Measurements from ENCODE around the gene MACF1. TPM values are rescaled to one million over a fixed set of nuclear protein-coding genes. Genes with fewer than 3 reads are reported as not detected.
A peak's percentile ranks its signal among the peaks of the same experiment; 100 is the strongest.
"Not testable (repeated sequence)": the region's sequence is repeated elsewhere in the genome, so short reads cannot be mapped to it uniquely, and the experiment has no call there.

The MACF1 gene, protein sequence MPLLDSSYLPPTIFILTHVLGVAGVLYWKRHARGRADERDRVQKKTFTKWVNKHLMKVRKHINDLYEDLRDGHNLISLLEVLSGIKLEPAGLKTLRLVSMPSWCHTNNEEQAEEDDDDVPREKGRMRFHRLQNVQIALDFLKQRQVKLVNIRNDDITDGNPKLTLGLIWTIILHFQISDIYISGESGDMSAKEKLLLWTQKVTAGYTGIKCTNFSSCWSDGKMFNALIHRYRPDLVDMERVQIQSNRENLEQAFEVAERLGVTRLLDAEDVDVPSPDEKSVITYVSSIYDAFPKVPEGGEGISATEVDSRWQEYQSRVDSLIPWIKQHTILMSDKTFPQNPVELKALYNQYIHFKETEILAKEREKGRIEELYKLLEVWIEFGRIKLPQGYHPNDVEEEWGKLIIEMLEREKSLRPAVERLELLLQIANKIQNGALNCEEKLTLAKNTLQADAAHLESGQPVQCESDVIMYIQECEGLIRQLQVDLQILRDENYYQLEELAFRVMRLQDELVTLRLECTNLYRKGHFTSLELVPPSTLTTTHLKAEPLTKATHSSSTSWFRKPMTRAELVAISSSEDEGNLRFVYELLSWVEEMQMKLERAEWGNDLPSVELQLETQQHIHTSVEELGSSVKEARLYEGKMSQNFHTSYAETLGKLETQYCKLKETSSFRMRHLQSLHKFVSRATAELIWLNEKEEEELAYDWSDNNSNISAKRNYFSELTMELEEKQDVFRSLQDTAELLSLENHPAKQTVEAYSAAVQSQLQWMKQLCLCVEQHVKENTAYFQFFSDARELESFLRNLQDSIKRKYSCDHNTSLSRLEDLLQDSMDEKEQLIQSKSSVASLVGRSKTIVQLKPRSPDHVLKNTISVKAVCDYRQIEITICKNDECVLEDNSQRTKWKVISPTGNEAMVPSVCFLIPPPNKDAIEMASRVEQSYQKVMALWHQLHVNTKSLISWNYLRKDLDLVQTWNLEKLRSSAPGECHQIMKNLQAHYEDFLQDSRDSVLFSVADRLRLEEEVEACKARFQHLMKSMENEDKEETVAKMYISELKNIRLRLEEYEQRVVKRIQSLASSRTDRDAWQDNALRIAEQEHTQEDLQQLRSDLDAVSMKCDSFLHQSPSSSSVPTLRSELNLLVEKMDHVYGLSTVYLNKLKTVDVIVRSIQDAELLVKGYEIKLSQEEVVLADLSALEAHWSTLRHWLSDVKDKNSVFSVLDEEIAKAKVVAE (N-terminal part only)
- total RNA-seq, result 316 and 401 TPM in 2 replicates

DNA sequence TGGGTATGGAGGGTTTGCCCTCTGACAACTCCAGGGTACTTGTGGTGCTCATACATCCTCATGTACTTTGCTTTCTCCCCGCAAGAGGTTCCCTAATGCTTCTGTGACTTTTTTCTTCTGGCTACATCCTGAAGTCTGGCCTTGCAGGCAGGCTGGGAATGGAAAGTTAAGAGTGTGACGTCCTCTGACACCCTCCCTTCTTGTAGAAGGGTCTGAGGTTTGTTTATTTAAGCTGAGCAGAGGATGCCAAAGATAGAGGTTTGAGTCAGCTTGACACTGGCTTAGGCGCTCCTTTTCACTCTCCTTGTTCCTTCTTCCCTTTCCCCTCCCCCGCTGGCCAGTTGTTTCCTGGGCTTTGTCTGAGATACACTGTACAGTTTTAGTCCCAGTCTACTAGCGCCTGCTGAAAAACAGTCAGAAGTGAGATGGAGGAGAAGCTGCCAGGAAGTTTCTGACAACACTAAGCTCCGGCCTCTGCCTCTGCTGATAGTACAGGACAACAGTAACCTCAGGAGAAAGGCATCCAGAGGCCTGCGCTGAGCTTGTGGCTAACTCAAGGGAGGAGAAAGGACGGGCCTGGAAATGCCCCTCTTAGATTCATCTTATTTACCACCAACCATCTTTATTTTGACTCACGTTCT is at the start of gene MACF1:
TSS of gene MACF1 (plus strand) at position 255 of the 641 bp plus-strand sequence. CDS start at position 583, 328 bp downstream.
- peak in 1 of 2 donors; percentile 88 for DNase-seq (ENCODE audit: low read depth in 2 of 2)

DNA sequence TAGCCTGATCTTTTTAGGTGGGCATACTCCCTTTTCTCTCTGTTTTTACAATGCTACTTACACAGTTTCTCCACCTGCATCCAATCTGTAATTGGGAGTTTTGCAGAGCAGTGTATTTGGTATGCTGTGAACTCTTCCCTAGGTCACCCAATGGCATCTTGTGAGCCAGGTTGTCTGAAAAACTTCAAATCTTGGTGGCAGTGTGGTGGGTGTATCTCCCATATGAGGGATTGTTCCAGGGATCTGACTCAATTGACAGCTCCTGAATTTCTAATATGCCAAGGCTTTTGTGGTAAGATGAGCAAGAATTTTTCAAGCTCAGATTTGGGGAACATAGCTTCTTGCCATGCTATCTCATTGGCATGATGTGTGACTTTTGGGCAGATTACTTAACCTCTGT is 47.2 kb upstream of the MACF1 start:
- DNase-seq (ENCODE audit: low read depth in 2 of 2), result no peak

DNA sequence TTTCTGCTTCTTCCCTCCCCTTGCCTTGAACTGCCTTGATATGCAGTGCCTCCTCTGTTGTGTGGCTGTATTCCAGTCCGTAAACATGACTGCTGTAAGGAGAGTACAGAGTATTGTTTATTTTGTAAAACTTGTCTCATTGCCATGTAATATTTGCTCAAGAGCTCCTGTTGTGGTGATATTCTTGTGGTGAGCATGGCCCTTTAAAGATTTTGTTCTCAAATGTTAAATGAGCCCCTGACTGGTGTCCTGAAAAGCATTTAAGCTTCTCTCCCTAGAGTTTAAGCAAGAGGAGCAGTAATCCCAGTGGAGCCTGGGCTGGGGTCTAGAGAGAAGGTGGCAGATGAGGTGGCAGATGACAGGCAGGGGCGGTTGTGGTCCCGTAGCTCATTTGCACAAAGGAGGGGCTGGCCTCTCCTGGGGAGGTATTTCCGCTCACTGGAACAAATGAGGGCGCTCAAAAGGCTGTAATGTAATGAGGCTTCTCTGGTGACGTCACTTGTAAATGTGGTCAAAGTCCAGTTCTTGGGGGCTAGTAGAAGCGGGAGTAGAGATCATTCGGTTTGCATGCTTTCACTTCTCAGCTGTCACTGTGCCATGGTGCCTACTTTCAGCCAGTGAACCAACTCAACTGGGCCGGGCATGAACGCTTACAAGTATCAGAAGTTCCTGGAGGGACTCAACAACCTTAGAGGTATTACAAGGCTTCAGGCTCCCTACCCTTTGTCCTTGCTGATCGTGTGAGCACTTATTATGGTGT is 46.0 kb upstream of the MACF1 start:
- DNase-seq (ENCODE audit: low read depth in 2 of 2), result no peak

DNA sequence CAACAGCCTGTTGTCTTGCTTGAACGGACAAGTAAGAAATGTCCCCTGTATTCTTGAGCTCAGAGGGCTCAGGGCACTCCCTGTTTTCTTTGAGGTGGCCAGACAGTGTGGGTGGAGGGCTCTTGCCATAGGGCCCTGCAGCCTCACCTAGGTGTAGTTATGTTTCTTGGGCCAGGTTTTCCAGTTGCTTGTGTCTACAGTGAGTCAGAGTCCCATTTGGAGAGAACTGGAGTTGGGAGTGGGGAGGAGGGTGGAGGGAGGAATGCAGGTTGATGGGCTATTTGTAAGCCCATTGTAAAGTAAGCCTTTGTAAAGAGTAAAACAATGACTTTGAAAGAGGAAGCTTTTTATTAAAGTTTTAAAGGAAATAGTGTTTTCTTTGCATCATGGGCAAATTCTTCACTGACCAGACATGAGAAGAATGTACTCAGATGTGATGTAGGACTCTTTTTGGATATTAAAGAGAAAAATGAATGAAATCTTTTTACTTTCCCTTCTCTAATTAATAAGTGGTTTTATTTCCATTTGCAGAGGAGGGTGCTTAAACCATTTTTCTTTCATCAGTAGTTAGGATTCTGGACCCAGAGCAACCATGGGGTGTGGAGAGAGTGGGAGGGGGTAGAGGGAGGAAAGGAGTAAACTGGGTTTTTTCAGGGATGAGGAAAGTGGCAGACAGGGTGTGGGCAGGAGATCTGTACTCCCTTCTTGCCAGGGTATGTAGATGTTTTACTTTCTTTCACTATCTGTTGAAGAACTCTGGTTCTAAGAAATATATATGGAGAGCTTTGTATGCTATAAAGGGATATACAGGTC is 45.1 kb upstream of the MACF1 start:
- peak; percentile 37 to 90 for DNase-seq (ENCODE audit: low read depth in 2 of 2)

DNA sequence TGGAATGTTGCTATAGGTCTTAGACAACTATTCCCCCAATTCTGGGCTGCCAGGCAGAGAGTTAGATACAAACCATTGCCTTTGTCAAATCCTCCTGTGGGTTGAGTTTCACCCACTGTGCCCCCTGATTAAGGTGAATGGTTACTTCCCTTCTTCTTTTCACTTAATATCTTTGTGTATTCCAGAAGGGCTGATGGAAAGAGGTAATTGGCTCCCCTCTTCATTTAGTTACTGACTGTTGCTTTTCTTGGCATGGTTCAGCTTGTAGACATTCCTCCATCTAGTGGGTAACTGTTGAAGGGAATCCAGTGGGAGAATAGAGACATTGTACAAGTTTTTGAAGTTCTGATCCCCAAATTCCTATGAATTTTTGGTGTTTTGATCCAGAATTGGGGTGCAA is 43.8 kb upstream of the MACF1 start:
- DNase-seq (ENCODE audit: low read depth in 2 of 2), result peak in 1 of 2 donors; percentile 57

DNA sequence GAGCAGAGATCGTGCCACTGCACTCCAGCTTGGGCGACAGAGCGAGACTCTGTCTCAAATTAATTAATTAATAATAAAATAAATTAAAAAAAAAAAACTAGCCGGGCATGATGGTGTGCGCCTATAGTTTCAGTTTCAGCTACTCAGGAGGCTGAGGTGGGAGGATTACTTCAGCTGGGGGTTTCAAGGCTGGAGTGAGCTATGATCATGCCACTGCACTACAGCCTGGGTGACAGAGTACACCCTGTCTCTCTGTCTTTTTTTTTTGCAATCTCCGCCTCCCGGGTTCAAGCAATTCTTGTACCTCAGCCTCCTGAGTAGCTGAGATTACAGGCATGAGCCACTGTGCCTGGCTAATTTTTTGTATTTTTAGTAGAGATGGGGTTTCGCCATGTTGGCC is 42.7 kb upstream of the MACF1 start:
- not testable (repeated sequence) for DNase-seq (ENCODE audit: low read depth in 2 of 2)

DNA sequence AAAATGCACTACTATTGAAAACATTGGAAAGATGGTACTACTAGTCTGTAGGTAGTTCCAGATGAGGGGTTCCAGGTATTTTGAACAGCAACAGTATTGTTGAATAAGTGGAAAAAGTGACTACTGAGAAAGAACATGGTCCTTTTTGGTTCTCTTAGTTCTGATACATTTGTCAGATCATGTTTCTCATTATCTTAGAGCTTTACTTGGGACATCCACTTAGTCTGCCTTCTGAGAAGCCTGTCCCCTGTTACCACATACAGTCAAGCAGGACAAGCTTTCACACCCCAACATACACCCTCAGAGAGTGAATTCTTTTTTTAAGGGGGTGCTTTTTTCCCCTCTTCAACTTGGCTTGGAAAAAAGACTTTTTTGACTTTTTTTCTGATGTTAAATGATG is 41.0 kb upstream of the MACF1 start:
- DNase-seq (ENCODE audit: low read depth in 2 of 2), result no peak

DNA sequence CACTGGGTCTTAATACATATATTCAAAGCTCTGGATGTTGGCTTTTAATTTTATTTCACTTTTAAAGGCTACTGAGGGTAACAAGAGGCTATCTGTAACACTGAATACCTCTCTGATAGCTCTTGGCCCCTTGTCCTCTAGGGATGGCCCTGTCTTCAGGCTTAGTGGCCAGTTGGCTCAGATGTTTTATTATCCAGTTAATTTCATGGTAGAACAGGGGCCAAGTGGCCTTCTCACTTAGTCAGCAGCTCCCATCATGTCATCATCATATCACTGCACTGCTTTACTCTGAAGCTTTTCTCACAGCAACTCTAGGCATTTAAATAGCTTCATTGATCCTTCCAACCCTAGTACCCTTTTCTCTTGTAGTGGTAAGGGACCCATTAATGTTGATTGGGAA is 40.2 kb upstream of the MACF1 start:
- DNase-seq (ENCODE audit: low read depth in 2 of 2), result no peak

DNA sequence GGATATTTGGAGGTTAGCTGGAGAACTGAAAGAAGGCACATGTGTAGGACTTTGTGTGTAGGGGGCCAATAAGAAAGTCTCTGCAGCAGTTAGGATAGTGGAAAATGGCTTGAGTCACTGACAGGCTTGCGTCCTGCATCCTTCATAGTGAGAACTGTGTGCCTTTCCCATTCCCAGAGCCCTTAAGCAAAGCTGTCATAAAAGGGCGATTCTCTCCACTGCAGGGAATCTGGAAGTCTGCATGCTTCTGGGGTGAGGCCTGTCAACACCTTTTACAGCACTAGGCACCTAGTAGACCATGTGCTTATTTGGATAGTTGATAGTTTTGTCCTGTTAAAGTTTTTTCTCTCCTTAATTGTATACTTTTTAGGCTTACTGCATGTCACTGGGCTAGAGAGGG is 39.4 kb upstream of the MACF1 start:
- peak in 1 of 2 donors; percentile 41 for DNase-seq (ENCODE audit: low read depth in 2 of 2)

DNA sequence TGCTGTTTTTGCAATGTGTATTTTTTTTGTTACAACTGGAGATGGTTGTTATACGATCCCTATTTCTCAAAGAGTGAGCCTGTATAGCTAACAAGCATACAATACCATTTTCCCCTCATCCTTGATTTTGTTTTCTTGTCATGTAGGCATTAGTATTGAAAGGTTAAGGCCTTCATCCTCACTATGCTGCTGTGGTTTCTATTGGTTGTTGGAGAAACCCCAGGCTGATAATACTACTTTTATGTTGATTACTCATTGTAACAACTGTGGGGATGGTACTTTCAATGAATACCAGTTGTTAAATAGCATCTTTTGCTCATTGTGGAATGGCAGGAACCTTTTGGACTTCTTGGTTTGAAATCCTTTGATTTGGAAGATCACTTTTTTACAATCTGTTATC is 39.0 kb upstream of the MACF1 start:
- no peak for DNase-seq (ENCODE audit: low read depth in 2 of 2)

DNA sequence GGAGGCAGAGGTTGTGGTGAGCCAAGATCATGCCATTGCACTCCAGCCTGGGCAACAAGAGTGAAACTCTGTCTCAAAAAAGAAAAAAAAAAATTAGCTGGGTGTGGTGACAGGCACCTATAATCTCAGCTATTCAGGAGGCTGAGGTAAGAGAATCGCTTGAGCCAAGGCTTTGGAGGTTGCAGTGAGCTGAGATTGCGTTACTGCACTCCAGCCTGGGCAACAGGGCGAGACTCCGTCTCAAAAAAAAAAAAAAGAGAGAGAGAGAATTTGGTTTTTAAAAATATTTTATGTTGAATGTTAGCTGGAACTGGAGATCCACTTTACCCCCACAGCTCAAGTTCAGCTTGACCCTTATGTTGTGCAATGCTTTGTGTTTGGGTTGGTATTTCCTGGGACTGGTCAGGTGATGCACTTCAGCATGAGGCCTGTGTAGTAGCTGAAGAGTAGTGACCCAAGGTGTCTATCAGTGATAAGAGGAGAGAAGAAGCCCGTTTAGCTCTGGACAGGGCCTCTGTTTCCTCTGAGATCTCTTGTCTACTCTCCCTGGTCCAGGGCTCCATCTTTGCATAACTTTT is 36.8 kb upstream of the MACF1 start:
- DNase-seq (ENCODE audit: low read depth in 2 of 2), result no peak

DNA sequence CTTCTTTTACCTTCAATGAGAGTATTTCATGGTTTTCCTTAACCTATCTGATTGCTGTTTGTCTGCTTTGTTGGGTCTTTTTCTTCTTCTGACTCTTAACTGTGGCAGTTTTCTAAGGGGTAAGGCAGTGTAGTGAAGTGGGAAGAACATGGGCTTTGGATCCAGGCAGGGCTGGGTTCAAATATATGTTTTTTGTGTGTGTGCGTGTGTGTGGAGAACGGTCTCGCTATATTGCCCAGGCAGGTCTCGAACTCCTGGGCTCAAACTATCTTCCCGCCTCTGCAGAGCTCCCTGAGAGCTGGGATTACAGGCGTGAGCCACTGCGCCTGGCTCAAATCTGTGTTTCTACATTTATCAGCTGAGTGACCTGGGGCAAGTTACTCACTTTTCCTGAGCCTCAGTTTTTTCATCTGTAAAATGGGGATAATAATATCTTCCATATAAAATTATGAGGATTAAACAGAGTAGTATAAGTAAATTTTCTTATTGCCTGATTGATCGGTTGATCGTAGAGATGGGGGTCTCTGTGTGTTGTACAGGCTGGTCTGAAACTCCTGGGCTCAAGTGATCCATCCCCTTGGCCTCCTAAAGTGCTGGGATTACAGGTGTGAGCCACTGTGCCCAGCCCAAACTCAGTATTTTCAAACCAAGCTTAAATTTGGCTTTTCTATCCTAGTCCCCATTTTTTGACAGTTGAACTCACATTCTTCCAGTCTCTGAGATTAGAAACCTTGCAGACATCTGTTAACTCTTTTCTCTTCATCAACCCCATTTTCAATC is 36.0 kb upstream of the MACF1 start:
- no peak for DNase-seq (ENCODE audit: low read depth in 2 of 2)

DNA sequence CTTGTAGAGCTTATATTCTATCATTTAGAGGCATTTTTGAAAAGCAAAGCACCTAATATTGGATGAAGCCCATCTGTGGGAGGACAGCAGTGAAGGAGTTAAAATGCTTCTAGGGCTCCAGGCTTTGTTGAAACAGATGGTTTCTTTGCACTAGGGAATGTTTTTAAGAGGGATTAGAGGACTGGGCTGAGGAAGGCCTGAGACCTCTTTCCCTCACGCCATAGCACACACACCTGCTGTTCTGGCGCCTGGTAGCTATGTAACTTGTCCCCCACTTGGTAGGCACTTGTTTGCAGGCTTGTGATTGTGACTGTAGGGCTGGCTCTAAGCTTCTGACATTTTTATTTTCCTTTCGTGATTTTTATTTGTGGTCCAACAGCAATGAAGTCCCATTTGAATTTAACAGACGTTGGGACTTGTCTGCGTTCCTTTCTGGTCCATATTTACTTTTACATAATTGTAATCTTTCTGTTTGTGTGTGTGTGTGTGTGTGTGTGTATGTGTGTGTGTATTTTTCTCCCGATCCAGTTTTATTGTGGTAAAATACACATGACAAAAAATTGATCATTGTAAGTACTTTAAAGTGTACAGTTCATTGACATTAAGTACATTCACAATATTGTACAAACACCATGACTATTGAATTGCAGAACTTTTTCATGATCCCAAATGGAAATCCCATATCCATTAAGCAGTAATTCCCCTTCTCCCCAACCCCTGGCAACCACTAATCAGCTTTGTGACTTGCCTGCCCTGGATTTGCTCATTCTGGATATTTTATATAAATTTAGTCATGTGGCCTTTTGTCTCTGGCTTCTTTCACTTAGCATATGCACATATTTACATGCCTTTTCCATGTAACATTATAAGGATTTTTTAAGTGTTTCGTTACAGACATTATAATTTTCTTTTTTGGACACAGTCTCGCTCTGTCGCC is 33.5 kb upstream of the MACF1 start:
- no peak for DNase-seq (ENCODE audit: low read depth in 2 of 2)

DNA sequence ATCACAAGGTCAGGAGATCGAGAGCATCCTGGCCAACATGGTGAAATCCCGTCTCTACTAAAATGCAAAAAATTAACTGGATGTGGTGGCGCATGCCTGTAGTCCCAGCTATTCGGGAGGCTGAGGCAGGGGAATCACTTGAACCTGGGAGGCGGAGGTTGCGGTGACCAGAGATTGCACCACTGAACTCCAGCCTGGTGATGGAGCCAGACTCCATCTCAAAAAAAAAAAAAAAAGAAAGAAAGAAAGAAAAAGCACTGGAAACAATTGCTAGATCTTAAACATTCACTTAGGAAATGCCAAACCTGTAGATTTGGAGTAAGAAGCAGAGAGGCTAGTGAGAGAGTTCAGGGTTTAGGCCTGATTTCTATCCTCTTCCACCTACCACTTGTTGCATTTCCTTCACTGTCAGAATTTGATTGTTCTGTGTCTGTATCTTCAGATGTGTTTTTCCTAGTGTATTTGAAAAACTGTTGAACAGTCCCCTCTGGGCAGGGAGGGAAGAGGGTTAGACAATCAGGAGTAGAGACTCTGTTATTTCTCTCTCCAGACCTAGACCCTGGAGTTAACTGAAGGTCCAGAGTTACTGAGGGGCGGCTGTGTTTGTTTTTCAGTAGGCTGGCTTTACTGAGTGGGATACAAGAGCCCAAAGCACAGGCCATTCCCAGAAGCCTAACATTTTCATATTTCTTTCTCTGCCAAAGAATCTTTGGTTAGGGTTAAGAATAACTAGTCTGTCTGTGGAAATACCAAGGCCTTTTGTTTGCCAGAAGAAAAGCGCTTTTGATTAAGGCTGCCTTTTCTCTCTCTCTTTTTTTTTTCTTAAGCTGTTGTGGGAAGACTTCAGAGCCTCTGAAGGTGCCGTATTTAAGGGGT is 31.1 kb upstream of the MACF1 start:
- no peak for DNase-seq (ENCODE audit: low read depth in 2 of 2)

DNA sequence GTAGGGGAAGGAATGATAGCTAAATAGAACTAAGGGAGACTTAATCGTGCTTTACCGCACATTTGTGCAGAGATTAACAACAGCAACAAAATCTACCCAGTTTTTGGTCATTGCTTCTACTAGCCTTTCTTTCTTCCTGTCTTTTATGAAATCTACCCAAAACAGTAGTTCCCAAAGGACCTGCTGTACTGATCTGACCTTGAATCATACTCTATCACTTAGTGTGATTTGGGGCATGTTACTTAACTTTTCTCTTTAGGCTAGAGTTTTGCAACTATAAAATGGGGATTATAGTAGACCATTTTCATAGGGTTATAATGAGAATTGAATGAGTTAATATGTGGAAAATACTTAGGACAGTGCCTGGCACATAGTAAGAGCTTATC is 30.5 kb upstream of the MACF1 start:
- no peak for DNase-seq (ENCODE audit: low read depth in 2 of 2)

DNA sequence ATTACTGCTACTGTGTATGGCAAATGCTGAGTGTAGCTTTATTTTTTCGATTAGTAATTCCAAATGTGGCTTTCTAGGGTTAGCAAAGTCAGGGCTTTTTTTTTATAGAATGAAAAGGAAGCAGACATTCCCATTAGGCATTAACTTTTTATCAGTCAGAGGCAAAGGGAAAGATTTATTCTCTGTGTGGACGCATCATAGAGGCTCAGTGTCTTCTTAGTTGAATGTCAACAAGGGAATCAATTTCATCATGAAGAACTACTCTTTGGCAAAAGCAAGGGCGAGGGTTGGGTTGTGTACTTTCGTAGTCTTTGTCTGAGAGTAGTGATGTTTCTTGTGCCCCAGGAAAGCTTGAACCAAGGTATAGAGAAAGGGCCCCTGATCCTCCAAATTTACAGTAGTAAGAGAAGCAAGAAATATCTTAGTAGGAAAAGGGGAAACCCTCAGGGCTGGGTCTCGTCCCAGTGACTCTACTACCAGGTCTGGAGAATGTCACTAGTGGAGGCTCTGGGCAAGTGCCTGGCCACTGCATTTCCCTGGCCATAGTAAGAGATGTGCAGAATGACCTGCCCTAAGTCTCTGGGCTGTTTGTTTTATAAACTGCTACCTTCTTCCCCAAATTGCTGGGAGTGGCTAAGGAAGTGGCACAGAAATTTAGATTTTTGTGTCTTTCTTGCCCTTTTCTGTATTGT is 30.0 kb upstream of the MACF1 start:
- no peak for DNase-seq (ENCODE audit: low read depth in 2 of 2)
